GM12801 (cell line): ENCODE measurements around the gene MAGI2.

Experiments
- TF ChIP-seq, protein P1 (sequence below): IDR thresholded peaks from one replicate; pipeline ENCODE4 v1.5.1; 2011; ENCODE audit warnings: control low read depth; ENCODE audit not compliant: insufficient read length; ENCODE audit errors: extremely low read depth

Gene MAGI2

GRCh38 chr7:79304711-79305110 lies 148.8 kb downstream of the MAGI2 start:
- TF ChIP-seq, protein P1, sequence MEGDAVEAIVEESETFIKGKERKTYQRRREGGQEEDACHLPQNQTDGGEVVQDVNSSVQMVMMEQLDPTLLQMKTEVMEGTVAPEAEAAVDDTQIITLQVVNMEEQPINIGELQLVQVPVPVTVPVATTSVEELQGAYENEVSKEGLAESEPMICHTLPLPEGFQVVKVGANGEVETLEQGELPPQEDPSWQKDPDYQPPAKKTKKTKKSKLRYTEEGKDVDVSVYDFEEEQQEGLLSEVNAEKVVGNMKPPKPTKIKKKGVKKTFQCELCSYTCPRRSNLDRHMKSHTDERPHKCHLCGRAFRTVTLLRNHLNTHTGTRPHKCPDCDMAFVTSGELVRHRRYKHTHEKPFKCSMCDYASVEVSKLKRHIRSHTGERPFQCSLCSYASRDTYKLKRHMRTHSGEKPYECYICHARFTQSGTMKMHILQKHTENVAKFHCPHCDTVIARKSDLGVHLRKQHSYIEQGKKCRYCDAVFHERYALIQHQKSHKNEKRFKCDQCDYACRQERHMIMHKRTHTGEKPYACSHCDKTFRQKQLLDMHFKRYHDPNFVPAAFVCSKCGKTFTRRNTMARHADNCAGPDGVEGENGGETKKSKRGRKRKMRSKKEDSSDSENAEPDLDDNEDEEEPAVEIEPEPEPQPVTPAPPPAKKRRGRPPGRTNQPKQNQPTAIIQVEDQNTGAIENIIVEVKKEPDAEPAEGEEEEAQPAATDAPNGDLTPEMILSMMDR = no peak

- TF ChIP-seq, protein P1 = no peak
Observed at GRCh38 chr7:79302293-79302692, 151.2 kb downstream of the MAGI2 start.

DNA sequence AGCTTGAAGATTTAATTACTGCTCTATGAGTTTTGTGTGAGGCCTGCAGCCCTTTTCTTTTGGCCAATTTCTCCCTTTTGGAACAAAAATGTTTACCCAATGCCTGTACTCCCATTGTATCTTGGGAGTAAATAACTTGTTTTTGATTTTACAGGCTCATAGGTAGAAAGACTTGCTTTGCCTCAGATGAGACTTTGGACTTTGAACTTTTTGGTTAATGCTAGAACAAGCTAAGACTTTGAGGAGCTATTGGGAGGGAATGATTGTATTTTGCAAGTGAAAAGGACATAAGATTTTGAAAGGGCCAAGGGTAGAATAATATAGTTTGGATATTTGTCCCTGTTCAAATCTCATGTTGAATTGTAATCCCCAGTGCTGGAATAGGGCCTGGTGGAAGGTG lies 152.0 kb downstream of the MAGI2 start:
- TF ChIP-seq, protein P1 = no peak

GRCh38 chr7:79300573-79300972 lies 152.9 kb downstream of the MAGI2 start:
- TF ChIP-seq, protein P1 = no peak

DNA sequence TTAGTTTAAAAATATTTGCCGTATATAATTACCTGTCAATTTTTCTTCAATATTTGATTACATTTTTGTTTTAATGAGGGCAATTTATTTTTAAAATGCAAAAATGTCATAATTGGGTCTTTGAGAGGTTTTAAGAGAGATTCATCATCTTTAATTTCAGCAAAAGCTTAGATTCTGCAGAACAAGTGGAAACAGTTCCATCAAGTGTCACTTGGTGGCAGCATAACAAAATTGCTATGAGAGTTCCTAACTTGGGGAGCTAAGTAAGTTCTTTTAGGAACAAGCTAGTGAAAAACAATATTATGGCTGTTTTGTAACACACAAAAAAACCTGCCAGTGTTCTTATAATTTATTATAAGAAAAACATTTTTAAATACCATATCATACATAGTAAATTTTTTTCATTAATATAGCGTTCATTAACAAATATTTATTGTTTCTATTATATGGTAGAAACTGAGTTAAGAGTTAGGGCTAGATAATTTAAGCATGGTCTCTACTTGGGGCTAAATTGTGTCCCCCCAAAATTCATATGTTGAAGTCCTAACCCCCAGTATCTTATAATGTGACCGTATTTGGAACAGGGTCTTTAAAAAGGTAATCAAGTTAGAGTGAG lies 155.2 kb downstream of the MAGI2 start:
- TF ChIP-seq, protein P1 = no peak

DNA sequence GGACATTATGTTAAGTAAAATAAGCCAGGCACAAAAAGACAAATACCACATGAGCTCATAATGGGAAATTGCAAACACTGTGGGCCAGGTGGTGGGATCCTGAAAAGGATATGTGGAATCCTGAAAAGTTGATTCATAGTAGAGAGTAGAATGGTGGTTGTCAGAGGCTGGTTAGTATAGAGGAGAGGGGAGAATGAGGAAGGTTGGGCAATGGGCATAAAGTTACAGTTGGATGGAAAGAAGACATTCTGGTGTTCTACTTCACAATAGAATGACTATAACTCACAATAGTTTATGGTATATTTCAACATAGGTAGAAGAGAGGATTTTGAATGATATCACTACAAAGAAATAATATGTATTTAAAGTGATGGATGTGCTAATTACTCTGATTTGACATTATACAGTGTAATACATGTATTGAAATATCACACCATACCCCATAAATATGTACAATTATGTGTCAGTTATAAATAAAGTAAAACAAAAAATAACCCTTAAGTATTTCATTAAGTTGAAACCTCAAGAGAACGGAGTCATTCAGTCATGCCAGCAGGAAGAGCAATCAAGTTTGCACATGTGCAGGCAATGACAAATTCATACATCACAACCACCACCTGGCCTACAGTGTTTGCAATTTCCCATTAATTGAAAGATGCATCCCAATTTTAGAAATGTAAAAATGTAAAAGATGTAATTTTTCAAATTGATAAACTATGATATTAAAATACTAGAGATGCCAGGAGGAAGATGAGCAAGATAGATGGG lies 156.7 kb downstream of the MAGI2 start:
- TF ChIP-seq, protein P1 = no peak

DNA sequence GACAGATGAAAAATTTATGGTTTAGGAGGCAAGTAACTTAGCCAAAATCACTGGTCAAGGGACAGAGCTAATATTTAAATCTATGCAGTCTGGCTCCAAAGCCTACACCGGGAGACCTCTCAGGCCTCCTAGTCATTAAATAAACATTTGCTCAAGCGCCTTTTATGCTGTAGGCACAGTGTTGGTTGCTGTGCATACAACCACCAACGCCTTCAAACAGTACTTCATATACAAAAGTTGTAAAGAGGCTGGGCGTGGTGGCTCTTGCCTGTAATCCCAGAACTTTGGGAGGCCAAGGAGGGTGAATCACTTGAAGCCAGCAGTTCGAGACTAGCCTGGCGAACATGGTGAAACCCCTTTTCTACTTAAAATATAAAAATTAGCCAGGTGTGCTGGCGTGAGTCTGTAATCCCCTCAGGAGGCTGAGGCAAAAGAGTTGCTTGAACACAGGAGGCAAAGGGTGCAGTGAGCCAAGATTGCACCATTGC lies 159.8 kb downstream of the MAGI2 start:
- TF ChIP-seq, protein P1 = no peak
